ENCODE data around the gene ENTPD8. TPM values are rescaled to one million over a fixed set of nuclear protein-coding genes. Genes with fewer than 3 reads are reported as not detected.

The ENTPD8 gene
- total and polyA plus RNA-seq, 2 experiments from 2014 or later = 7.1 to 16.5 TPM

GRCh38 chr9:137428311-137428630 is 12.9 kb downstream of the ENTPD8 start:
- TF ChIP-seq, protein P1, sequence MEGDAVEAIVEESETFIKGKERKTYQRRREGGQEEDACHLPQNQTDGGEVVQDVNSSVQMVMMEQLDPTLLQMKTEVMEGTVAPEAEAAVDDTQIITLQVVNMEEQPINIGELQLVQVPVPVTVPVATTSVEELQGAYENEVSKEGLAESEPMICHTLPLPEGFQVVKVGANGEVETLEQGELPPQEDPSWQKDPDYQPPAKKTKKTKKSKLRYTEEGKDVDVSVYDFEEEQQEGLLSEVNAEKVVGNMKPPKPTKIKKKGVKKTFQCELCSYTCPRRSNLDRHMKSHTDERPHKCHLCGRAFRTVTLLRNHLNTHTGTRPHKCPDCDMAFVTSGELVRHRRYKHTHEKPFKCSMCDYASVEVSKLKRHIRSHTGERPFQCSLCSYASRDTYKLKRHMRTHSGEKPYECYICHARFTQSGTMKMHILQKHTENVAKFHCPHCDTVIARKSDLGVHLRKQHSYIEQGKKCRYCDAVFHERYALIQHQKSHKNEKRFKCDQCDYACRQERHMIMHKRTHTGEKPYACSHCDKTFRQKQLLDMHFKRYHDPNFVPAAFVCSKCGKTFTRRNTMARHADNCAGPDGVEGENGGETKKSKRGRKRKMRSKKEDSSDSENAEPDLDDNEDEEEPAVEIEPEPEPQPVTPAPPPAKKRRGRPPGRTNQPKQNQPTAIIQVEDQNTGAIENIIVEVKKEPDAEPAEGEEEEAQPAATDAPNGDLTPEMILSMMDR (IDR thresholded peaks at IDR 0.05; ENCODE audit: poor library complexity) = no peak
- Histone ChIP-seq H2AFZ (no peak overlapping the region), H3K4me2 (no peak overlapping the region), H4K20me1 (ENCODE audit: insufficient read depth, poor library complexity, severe bottlenecking) (no peaks in the 10 kb centered on the region), H3K27ac (no peak overlapping the region), H3K4me3 (no peak overlapping the region), H3K9me3 (ENCODE audit: low read depth) (no peaks in the 10 kb centered on the region), H3K79me2 (peaks cover 3% of the 10 kb centered on the region), H3K36me3 (replicated peaks; ENCODE audit: insufficient read depth, low read depth) (no peaks in the 10 kb centered on the region), H3K9me2 (replicated peaks; ENCODE audit: insufficient read depth) (no peaks in the 10 kb centered on the region), H3K4me1 (ENCODE audit: insufficient read depth) (peaks cover 5% of the 10 kb centered on the region), H3K27me3 (no peaks in the 10 kb centered on the region)
- WGBS (ENCODE audit: low lambda C conversion rate, missing lambda C conversion rate) = 89% methylated on average over 6 of the region's 6 CpGs
- DNase-seq (ENCODE audit: low spot score) = no peak

DNA sequence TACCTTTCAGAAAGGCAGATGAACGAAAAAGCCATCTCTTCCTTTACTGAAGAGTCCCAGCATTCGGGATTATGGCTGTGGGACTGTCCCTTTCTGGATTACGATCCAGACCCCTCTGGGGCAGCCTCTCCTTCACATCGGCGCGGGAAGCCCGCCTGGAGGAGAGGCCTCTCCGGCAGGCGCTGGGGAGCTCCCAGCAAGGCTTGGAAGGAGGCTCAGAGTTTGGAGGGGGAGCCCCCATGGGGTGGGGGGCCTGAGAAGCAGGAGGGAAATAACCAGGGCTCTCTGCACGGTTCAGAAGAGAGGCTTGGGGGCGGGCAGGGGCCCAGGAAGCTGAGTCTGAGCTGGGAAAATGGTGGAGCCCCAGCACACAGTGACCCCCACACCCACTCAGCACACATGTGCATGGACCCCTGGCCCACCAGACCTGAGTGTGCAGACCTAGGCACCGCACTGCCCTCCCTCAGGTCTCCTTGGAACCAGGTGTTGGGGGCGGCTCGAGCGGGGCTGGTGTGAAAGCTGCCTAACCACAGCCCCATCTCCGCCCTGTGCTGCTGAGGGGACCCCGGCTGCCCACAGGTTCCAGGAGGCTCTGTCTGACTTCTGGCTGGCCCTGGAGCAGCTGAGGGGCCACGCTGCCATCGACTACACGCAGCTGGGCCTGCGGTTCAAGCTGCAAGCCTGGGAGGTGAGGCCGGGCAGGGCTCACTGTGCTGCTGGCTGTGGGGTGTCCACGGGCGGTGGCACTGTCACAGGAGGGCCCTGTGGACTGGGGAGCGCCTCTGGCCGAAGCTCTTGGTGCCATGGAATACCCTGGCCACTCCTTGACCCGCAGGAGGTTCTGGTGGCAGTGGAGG is 13.5 kb downstream of the ENTPD8 start:
- H3K4me1 ChIP-seq (ENCODE audit: insufficient read depth) = peaks cover 5% of the 10 kb centered on the region
- H3K36me3 ChIP-seq (replicated peaks; ENCODE audit: insufficient read depth, low read depth) = no peaks in the 10 kb centered on the region
- no peak for DNase-seq (ENCODE audit: low spot score)
- no peaks in the 10 kb centered on the region for H4K20me1 ChIP-seq (ENCODE audit: insufficient read depth, poor library complexity, severe bottlenecking)
- H3K27me3 ChIP-seq = no peaks in the 10 kb centered on the region
- no peaks in the 10 kb centered on the region for H3K9me3 ChIP-seq (ENCODE audit: low read depth)
- TF ChIP-seq EZH2phosphoT487 (IDR thresholded peaks at IDR 0.05; ENCODE audit: low read depth, severe bottlenecking, unreplicated experiment) (no peak), EZH2 (IDR thresholded peaks at IDR 0.05; ENCODE audit: borderline replicate concordance) (no peak)
- TF ChIP-seq, protein P1 (IDR thresholded peaks at IDR 0.05; ENCODE audit: poor library complexity) = no peak
- no peak overlapping the region for H3K4me2 ChIP-seq
- H3K27ac ChIP-seq = no peak overlapping the region
- whole genome bisulfite sequencing (ENCODE audit: low lambda C conversion rate, missing lambda C conversion rate) = 88% methylated on average over 26 of the region's 27 CpGs
- no peak overlapping the region for H2AFZ ChIP-seq
- no peaks in the 10 kb centered on the region for H3K9me2 ChIP-seq (replicated peaks; ENCODE audit: insufficient read depth)
- no peak overlapping the region for H3K4me3 ChIP-seq
- H3K79me2 ChIP-seq = peaks cover 3% of the 10 kb centered on the region

- Histone ChIP-seq H3K79me2 (peaks cover 17% of the 10 kb centered on the region), H3K27ac (no peak overlapping the region), H3K9me3 (ENCODE audit: low read depth) (no peaks in the 10 kb centered on the region), H2AFZ (no peak overlapping the region), H3K36me3 (replicated peaks; ENCODE audit: insufficient read depth, low read depth) (no peaks in the 10 kb centered on the region), H3K4me1 (ENCODE audit: insufficient read depth) (peaks cover 13% of the 10 kb centered on the region), H4K20me1 (ENCODE audit: insufficient read depth, poor library complexity, severe bottlenecking) (no peaks in the 10 kb centered on the region), H3K4me2 (no peak overlapping the region), H3K9me2 (replicated peaks; ENCODE audit: insufficient read depth) (no peaks in the 10 kb centered on the region), H3K27me3 (no peaks in the 10 kb centered on the region), H3K4me3 (no peak overlapping the region)
- whole genome bisulfite sequencing (ENCODE audit: low lambda C conversion rate, missing lambda C conversion rate) = 87% methylated on average over 17 of the region's 18 CpGs
- TF ChIP-seq, protein P1 (IDR thresholded peaks at IDR 0.05; ENCODE audit: poor library complexity) = no peak
- TF ChIP-seq EZH2phosphoT487 (IDR thresholded peaks at IDR 0.05; ENCODE audit: low read depth, severe bottlenecking, unreplicated experiment) (no peak), EZH2 (IDR thresholded peaks at IDR 0.05; ENCODE audit: borderline replicate concordance) (no peak)
- no peak for DNase-seq (ENCODE audit: low spot score)
Measured at GRCh38 chr9:137426018-137426681, 15.0 kb downstream of the ENTPD8 start.

All from hepatocyte (in vitro differentiated cells).